NCI-H2081 (cell line): ENCODE measurements around the gene CD1B.
"Not testable (repeated sequence)": the region's sequence is repeated elsewhere in the genome, so short reads cannot be mapped to it uniquely, and the experiment has no call there.

Experiments
- DNase-seq, 2 experiments: peaks; one replicate each; lab custom pipeline; 2025; lab: John Stamatoyannopoulos, UW

Gene CD1B

GRCh38 chr1:158328426-158328825, 2.9 kb downstream of the CD1B start:
- no peak for DNase-seq

DNA sequence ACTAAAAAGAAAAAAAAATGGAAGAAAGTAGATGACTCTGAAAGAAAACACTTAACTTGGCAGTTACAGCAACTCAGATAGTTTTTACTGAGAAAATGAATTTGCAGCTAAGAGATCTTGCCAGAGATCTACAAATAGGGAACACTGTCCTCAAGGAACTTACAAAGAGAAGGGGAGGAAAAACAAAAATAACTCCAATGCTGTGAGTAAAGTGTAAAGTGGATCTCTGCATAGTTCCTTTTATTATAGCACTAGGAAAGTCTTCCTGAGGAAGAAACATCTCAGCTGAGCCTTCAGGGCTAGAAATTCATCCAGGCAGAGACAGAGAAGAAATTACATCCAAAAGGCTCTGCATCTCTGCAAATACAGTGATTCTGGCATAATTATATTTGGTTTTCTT, 3.9 kb downstream of the CD1B start:
- DNase-seq: no peak

- no peak for DNase-seq
Measured at GRCh38 chr1:158324395-158324794, 6.9 kb downstream of the CD1B start.

DNA sequence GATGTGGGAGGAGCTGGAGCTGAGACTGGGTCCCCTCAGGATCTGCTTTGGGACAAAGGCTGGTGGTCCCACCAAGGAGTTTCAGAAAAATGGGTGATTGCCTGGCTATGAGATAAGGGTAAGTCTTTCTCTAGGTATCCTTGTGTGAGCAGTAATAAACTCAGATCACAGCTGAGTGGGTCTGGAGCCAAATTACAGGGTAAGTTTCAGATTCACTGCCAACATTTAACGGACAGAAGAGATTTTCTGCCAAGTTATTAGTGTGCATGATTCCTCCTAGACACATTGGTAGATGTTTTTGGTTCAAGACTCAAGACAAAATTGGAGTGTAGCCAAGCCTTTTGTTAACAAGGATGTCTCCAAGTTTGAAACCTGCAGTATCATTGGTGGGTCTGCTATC, 7.5 kb downstream of the CD1B start:
- DNase-seq: no peak

GRCh38 chr1:158311066-158311465, 20.3 kb downstream of the CD1B start:
- no peak for DNase-seq

DNA sequence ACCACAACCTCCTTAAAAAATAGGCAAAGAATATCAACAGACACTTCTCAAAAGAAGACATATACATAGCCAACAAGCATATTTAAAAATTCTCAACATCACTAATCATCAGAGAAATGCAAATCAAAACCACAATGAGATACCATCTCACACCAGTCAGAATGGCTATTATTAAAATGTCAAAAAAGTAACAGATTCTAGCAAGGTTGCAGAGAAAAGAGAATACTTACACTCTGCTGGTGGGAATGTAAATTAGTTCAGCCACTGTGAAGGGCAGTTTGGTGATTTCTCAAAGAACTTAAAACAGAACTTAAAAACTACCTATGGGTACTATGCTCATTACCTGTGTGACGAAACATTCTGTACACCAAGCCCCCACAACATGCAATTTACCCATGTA, 20.7 kb downstream of the CD1B start:
- no peak for DNase-seq

DNA sequence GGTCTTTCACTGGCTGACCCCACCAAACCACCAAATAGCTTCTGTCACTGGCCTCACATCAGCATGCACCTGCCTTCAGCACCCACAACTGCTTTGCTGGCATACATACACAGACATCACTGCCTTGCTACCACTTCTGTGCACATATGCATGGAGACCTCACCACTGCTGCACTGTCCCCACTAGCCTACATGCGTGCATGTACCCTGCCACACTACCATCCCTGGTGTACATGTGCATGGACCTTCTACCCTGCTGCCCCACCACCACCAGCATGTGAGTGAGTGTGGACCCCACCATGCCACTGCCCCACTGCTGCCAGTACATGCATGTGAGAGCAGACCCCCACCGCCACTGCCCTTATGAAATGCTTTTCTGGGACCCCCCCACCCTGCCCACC, 35.5 kb downstream of the CD1B start:
- DNase-seq: no peak

- DNase-seq: no peak
Measured at GRCh38 chr1:158290321-158290844, 40.9 kb downstream of the CD1B start.

- no peak for DNase-seq
Measured at GRCh38 chr1:158289811-158290210, 41.5 kb downstream of the CD1B start, which contains the start of gene CD1C. Gene CD1C (plus strand): TSS chr1:158289923. CDS start chr1:158290065, 142 bp downstream.

DNA sequence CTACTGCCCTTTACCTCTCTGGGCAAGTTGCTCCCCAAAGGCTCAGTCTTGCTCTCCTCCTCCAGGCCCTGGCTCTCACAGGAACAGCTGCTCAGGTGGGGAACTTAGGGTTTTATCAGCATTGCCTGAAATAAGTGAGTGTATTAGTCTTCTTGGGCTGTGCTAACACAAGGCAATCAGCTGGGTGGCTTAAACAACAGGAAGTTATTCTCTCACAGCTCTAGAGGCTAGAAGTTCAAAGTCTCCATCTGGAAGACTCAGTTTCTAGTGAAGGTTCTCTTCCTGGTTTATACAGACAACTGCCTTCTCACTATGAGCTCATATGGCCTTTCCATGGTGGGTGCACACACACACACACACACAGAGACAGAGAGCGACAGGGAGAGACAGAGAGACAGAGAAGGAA, 44.4 kb downstream of the CD1B start:
- DNase-seq: no peak

- no peak for DNase-seq
Measured at GRCh38 chr1:158286487-158286886, 44.8 kb downstream of the CD1B start.

DNA sequence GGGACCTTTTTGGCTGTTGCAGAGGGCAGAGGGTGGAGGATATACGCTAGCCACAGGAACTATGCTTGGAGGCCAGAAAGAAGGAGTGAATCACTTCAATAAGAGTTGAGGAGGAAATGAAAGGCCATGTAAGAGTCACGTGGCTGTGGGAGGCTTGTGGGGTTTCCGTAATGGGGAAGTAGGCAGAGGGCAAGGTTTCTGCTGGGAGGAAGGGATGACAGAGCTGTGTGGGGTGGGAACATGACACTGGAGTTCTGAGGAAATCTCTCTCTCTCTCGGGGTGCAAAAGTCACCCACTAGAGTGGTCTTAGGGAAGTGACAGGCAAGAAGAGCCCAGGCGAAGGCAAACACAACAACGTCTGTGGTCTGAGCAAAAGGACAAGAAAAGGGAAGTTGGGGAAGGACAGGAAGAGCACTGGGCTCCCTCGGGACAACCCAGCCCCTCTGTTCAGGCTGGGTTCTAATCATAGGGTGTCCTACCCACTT, 45.5 kb downstream of the CD1B start:
- DNase-seq: no peak

- DNase-seq: no peak
Measured at GRCh38 chr1:158283965-158284364, 47.4 kb downstream of the CD1B start.

DNA sequence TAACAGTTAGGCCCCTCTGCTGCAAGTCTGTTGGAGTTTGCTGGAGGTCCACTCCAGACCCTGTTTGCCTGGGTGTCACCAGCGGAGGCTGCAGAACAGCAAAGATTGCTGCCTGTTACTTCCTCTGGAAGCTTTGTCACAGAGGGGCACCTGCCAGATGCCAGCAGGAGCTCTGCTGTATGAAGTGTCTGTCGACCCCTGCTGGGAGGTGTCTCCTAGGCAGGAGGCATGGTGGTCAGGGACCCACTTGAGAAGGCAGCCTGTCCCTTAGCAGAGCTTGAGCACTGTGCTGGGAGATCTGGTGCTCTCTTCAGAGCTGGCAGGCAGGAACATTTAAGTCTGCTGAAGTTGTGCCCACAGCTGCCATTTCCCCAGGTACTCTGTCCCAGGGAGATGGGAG, 48.9 kb downstream of the CD1B start:
- DNase-seq: not testable (repeated sequence)
